GM21737 (cell line): ENCODE data around the gene NUDT19.

Source experiments
- ATAC-seq: cut with Tn5 transposase; IDR thresholded peaks from one replicate; pipeline ENCODE4 v1.9.1; 2021; ENCODE audit warnings: mild to moderate bottlenecking, moderate library complexity; ENCODE audit not compliant: unreplicated experiment

Gene NUDT19

GRCh38 chr19:32757189-32757588 lies 65.6 kb downstream of the NUDT19 start:
- no peak for ATAC-seq
